GM12872 (cell line): Measurements from ENCODE around the gene ENAM.

Experiments used
- TF ChIP-seq, protein P1 (sequence below): IDR thresholded peaks from 3 replicates; pipeline ENCODE4 v1.5.1; 2011; ENCODE audit warnings: low read depth, mild to moderate bottlenecking, low read length, moderate library complexity; ENCODE audit not compliant: insufficient read depth

ENAM gene

DNA sequence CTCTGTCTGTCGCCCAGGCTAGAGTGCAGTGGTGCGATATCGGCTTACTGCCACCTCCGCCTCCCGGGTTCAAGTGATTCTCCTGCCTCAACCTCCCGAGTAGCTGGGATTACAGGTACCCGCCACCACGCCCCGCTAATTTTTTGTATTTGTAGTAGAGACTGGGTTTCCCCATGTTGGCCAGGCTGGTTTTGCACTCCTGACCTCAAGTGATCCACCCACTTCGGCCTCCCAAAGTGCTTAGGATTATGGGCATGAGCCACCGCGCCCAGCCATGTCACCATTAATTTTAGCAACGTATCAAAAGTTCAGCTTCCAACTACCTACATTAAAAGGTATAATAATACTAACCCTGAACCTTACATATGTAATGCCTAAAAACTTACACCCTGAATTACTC is 58.8 kb downstream of the ENAM start:
- TF ChIP-seq, protein P1, sequence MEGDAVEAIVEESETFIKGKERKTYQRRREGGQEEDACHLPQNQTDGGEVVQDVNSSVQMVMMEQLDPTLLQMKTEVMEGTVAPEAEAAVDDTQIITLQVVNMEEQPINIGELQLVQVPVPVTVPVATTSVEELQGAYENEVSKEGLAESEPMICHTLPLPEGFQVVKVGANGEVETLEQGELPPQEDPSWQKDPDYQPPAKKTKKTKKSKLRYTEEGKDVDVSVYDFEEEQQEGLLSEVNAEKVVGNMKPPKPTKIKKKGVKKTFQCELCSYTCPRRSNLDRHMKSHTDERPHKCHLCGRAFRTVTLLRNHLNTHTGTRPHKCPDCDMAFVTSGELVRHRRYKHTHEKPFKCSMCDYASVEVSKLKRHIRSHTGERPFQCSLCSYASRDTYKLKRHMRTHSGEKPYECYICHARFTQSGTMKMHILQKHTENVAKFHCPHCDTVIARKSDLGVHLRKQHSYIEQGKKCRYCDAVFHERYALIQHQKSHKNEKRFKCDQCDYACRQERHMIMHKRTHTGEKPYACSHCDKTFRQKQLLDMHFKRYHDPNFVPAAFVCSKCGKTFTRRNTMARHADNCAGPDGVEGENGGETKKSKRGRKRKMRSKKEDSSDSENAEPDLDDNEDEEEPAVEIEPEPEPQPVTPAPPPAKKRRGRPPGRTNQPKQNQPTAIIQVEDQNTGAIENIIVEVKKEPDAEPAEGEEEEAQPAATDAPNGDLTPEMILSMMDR = no peak

DNA sequence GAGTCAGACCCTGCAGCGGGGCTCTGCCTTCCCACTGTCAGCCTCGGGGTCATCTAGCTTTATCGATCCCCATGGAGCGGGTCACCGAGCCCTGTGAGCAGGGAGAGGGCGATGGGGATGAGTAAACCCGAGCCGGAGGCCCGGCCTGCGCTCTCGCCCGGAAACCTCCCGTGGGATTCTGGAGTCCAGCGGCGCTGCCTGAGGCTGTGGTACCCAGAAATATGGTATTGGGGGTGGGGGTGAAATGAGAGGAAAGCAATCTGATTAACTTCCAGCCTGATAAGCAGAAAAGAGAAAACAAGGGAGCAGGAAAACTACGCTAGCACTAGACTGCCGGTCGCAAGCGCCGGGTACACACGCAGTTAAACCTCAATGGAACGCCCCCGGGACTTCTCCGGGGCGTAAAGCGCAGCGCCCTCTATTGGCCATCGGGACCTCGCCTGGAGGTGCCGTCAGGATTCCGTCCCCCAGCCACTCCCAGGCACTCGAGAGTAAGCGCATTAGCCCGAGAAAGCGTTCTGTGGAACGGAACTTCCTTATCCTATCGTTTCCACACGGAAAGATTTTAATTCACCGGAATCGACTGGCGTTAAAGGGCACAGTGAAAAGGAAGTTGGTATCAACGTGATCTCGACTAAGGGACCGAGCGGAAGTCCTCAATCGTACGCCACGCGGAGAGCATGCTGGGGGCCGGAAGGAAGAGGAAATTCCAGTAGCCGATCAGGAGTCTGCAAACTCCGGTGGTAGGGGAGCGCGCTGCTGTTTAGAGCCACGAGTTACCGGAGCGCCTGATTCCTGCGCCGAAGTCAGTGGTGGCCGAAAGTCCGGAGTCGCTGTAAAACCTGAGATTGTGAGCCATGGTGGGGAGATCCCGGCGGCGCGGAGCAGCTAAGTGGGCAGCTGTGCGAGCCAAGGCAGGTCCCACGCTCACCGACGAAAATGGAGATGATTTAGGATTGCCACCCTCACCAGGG is 59.6 kb downstream of the ENAM start, which contains the start of gene UTP3:
Gene UTP3, plus strand, starts transcription at position 712 of the 974 bp plus-strand sequence. Its CDS starts 146 bp downstream, at position 858.
- TF ChIP-seq, protein P1 = peak; percentile 98

DNA sequence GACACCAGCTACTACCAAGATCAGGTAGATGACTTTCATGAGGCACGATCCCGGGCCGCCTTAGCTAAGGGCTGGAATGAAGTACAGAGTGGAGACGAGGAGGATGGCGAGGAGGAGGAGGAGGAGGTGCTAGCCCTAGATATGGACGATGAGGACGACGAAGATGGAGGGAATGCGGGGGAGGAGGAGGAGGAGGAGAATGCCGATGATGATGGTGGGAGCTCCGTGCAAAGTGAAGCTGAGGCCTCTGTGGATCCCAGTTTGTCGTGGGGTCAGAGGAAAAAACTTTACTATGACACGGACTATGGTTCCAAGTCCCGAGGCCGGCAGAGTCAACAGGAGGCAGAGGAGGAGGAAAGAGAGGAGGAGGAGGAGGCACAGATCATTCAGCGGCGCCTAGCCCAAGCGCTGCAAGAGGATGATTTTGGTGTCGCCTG is 60.3 kb downstream of the ENAM start:
- TF ChIP-seq, protein P1 = no peak

DNA sequence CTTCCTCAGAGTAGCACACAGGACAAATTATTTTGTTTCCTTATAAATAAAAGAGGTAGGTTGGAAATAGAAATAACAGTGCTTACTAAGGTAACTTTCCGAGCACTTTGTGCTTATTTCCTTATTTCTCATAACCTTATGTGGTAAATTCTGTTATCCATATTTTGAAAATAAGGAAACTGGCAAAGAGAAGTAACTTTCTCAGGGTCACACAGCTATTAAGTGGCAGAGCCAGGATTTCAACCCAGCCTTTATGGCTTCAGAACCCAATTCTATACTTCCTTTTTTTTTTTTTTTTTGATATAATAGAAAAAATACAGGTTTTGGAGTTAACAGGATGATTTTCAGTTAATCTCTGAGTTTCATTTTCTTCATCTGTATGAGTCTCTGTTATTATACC is 63.1 kb downstream of the ENAM start:
- TF ChIP-seq, protein P1 = no peak
